TTC549 (cell line): ENCODE data around the gene RABGAP1L.
A peak's percentile ranks its signal among the peaks of the same experiment; 100 is the strongest.
"Not testable (repeated sequence)": the region's sequence is repeated elsewhere in the genome, so short reads cannot be mapped to it uniquely, and the experiment has no call there.

ENCODE experiments used
- FAIRE-seq: peaks from 2 replicates; lab custom pipeline; 2012; peaks lifted over from hg19 to GRCh38; lab: Jason Lieb, UNC

The RABGAP1L gene

DNA sequence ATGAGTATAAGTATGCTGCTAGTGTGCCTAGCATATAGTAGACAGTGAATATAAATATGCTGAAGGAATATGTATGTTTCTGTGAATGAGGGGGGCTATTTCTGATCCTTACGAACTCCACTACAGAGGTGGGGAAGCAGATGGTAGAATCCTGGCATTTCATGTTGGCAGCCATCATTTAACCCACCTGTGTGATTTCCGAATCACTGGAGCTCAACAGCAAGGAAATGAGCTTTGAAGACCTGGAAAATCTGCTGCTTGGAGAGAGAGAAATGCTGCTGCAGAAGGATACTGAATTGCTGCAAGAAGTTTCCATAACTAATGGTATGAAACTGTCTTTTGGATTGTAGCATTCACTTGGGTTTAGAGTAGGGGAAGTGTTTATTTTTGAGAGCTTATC is 83.5 kb downstream of the RABGAP1L start:
- FAIRE-seq, result no peak

DNA sequence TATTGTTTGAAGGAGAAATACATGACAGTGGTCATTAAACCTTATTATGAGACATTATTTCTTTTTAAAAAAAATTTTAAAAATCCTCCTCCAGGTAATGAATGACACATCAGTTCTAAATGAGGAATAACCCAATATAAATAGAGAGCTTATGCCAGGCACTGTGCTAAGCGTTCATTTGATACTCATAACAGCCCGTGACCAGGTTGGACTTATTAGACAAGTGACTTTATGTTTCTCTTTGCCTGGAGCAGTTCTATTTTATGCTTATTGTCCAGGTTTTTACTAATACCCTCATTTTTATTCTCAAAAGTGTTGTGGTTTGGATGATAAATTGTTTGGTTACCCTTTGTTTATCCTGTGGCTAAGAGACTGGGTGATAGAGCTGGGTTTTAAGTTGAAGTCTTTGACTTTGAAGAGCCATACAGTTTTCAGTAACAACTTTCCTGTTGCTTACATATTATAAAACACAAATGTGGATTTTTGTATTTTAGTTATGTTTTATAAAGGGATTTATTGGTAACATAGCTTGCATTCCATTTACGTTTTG is 84.2 kb downstream of the RABGAP1L start:
- FAIRE-seq, result no peak

DNA sequence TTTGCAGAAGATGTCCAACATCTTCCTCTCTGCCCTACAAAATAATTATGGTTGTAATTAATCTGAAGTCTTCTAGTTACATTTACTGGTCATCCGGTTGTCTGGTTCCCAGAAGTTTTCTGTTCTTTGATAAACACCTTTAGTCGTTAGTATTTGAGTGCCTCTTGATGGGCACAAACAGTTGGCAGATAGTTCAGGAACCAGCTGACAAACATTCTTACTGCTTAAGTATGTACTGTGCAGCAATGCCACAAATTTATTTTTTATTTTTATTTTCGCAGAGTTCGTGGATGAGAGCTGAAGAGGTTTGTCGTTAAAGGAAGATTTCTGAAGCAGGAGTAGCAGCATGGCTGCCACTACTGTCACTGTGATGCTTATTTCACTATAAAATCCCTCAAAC is 84.7 kb downstream of the RABGAP1L start:
- no peak for FAIRE-seq

DNA sequence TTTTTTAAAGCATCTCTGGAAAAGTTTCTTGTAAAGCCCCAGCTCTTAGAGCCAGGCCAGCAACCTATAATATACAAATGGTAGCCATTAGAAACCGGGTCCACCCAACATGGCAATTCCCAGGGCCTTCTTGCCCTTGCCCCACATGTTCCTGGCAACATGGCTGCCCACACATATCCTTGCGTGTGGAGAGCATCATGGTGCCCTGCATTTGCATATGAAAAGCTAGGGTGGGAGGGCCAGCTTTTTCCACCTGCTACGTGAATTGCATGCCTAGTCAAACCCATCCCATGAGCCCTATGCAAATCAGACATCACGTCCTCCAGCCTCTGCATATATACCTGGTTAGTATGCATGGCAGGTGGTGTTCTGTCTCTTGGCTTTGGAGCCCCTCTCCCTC is 88.2 kb downstream of the RABGAP1L start:
- FAIRE-seq, result no peak

DNA sequence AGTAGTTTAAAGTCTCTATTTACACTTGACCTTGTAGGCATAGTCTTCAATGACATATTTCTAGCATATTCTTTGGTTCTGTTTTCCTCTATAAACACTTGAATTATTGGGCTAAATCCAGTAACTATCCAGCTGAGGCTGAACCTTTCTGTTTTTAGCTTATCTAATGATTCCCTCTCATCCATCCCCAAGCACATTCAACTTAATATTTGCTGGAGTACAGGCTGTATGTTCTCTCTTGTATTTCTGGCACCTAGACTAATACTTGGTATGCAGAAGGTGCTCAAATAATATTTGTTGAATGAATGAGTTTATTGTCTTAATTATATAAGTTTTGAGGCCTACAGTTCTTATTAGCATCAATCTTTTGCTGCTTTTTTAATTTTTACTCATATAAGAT is 88.7 kb downstream of the RABGAP1L start:
- FAIRE-seq, result no peak

DNA sequence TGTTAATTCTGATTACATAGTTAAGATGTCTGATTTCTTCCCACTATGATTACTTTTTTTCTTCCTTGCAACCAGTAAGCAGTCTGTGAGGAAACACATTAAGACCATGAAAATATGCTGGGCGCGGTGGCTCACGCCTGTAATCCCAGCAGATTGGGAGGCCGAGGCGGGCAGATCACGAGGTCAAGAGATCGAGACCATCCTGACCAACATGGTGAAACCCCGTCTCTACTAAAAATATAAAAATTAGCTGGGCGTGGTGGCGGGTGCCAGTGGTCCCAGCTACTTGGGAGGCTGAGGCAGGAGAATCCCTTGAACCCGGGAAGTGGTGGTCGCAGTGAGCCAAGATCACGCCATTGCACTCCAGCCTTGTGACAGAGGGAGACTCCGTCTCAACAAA is 97.1 kb downstream of the RABGAP1L start:
- FAIRE-seq, result not testable (repeated sequence)

DNA sequence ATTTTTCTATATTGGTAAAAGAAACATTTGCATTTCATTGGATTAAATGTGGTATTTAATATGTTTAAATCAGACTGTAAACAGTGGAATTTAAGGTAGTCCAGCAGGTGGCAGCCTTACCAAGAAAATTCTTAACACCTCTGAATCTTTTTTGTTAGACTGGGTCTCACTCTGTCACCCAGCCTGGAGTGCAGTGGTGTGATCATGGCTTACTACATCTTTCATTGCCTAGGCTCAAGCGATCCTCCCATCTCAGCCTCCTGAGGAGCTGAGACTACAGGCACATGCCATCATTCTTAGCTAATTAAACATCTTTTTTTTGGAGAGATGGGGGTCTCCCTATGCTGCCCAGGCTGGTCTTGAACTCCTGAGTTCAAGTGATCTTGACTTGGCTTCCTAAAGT is 98.8 kb downstream of the RABGAP1L start:
- peak; percentile 97 for FAIRE-seq

DNA sequence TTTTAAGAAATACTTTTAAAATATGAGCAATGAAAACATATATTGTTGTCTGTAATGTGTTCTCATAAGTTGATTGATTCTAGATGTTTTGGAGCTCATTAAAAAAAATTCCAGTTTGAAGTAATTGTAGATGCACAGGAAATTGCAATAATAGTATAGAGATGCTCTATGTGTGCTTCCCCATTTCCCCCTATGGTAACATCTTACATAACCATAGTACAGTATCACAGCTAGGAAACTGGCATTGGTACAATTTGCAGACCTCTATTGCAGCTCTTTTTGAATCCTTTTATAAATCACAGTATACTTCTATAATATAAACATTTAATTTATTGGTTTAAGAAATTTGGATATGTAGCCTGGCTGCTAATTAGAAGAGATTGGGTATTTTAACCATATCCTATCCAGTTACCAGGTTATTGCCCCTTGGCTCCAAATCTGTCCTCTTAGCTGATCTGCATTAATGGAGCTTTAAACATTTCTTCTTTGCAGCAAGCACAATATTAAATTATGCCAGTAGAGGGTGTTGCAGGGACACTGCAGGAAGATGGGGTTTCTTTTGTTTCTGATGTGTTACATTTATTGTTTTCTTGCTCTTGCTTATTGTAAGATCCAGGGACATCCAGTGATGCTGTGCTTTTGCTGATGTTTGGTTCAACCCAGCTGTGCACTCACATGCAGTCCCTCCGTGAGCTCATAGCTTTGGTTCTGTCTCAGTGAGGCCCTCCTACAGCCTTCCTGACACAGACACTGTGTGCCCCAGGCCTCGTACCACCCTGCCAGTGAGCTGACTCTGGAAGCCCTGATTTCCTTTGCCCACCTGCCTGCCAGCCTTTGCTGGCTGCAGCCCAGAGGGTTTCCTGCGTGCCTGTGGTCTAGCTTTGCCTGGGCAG is 103.3 kb downstream of the RABGAP1L start:
- peak; percentile 95 for FAIRE-seq

DNA sequence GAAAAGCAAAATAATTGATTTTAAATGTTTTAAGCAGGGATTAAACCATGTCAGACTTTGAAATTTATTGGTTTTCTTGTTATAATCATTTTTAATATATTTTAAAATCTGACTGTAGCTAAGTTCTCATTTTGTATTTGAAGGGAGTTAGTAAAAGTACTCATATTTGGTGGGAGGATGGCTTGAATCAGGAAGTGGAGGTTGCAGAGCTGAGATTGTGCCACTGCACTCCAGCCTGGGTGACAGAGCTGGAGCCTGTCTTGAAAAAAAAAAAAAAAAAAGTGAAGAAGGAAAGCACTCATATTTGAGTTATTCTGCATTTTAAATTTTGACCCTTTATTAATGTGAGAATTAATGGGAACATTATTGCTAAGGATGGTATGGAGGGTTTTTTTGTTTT is 106.0 kb downstream of the RABGAP1L start:
- FAIRE-seq, result peak; percentile 49

DNA sequence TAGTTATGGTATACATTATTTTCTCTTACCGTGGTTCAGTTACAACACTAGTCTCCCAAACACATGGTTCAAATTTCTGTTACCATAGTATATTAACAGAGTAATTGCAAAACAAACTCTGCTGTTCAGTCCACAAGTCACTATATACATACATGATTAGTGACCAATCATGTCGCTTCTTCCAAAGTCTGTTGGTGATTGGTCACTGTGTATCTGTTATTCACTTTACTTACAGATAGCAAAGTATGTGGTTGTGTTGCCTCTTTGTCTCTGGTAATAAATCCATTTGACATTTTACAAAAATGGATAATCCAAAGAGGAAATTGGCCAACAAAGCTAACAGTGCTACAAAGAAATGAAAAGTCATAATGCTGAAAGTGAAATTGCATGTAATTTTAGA is 107.2 kb downstream of the RABGAP1L start:
- no peak for FAIRE-seq

DNA sequence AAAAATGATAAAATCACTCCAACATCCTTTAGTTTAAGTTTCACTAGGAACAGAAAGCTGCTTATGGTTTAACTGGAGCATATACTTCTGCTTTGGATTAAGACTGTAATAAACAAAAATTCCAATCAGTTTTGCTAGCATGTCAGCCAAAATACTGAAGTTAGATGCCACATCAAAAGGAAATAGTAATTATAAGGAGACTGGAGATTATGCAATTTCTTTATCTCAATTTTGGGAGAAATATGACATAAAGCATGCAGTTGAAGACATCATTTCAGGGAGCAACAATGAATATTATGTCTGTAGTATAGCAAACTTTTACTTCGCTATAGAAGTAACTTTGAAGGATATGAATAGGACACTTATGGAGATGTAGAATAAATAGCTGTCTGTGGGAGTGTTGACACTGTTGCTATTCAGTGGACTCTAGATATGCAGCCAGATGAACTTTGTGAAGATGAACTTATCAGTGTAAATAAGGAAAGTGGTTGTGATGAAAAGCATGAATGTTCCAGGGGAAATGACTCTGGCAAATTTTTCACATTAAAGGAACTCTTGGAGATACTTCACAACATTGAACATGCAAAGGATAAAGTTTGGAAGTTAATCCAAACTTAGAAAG is 107.8 kb downstream of the RABGAP1L start:
- no peak for FAIRE-seq

DNA sequence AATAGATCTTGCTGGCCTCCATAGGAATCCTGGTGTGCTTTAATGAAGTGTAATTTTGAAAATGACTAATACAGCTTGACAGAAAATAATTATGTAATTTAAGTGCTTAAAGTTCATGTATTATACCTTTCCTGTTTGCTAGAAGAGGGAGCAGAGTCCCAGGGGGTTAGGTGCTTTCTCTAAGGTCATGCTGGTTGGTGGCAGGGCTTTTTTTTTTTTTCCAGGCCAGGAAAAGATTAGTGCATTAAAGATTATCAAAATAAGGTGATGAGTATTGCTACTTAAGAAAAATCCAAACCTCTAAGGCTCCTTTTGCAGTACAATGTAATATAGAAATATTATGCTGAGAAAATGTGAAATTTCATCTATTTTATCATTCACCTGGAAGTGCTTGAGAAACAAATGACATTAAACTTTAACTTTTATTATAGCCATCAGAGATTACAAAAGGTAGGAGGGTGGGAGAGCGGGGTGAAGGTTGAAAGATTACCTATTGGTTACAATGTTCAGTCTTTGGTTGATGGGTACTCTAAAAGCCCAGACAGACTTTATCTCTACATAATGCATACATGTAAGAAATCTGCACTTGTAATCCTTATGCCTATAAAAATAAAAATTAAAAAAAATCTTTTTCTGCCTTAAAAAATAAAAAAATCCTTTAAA is 110.8 kb downstream of the RABGAP1L start:
- FAIRE-seq, result no peak

DNA sequence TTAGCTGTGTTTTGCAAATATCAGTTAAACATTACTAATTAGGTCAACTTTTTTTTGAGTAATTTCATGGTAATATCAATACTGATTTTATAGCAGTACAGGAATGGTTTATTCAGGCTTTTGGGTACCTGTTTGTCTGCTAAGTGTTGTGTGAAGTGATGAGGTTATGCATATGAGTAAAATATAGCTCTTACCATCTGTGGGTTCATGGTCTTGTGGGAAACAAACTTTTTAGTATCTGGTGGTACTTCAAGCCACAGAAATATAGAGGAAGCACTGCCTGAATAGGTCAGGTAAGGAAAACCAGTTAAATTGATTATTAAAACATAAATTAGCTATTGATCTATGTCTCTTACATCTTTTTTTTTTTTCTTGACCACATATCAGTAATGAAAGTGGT is 113.9 kb downstream of the RABGAP1L start:
- FAIRE-seq, result no peak

DNA sequence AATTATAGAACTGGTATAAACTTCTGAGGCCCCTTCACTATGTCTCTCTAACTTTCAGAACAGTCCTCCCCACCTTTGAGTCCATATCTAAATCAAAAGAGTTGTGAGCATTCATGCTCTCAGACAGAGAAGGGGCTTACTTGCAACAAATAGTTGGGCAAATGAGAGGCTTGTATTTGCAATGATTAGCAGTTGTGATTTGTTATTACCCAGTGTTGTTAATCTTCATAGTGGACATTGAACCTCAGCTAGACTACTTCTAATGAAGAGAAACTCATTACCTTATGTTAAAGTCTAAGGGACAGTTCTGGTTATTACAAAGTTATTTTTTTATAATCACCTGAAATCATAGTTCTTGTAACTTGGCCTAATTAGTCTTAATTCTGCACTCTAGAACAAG is 114.5 kb downstream of the RABGAP1L start:
- FAIRE-seq, result no peak

DNA sequence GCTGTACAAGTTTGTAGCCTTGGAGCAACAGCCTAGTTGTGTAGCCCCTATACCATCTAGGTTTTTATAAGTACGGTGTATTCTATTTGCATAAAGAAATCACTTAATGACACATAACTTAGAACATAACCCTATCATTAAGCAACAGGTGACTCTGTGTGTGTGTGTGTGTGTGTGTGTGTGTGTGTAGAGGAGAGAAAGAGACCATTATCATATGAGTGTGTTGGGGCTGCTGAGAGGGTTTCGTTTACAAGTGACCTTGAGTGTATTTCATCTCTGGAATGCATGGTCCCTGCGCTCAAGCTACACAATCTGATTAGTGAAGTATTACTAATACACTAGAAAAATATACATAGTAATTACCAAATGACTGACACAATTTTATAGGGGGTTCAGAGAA is 115.1 kb downstream of the RABGAP1L start:
- FAIRE-seq, result no peak

DNA sequence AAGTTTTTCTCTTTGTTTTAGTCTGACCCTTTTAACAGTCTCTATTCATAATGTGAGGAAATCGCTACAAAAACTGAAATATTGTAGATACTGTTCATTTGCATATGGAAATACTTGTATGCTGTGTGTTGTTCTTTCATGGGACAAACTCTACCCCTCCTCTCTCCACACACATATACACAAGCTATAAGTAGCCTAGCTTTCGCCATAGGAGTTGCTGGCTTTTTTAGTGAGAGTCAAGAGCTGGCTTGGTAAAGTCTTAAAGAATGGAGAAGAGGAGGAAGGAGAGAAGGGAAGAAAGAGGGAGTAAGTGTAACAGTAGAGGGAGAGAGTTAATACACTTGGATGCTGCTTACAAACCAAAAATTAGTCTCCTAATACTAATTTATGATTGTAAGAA is 115.6 kb downstream of the RABGAP1L start:
- no peak for FAIRE-seq

DNA sequence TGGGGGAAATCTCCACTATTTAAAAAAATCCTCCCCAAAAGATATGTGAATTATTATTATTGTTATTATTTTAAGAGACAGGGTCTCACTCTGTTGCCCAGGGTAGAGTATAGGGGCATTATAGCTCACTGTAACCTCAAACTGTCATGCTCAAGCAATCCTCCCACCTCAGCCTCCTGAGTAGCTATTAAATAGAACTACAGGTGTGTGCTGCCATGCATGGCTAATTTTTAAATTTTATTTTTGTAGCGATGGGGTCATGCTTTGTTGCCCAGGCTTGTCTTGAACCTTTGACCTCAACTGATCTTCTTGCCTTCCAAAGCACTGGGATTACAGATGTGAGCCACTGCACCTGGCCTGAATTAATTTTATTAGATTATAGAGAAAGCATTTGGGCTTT is 116.8 kb downstream of the RABGAP1L start:
- no peak for FAIRE-seq

DNA sequence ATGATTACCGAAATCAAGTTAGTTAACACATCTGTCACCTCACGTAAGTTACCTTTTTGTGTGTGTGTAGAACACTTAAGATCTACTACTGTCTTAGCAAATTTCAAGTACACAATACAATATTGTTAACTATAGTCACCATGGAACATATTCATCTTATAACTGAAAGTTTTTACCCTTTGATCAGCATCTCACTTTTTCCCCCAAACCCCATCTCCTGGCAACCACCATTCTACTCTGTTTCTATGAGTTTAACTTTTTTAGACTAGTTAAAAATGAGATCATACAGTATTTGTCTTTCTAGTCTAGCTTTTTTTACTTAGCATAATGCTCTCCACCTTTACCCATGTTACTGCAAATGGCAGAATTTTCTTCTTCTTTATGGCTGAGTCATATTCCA is 124.7 kb downstream of the RABGAP1L start:
- no peak for FAIRE-seq

DNA sequence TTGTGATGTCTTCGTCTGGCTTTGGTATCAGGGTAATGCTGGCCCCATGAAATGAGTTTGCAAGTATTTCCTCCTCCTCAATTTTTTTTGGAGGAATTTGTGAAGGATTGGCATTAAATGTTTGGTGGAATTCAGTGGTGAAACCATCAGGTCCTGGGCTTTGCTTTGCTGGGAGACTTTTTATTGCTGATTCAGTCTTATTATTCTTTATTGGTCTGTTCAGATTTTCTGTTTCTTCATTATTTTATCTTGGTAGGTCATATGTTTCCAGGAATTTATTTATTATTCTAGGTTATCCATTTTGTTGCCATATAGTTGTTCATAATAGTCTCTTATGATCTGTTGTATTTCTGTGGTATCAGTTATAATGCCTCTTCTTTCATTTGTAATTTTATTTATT is 126.7 kb downstream of the RABGAP1L start:
- no peak for FAIRE-seq

DNA sequence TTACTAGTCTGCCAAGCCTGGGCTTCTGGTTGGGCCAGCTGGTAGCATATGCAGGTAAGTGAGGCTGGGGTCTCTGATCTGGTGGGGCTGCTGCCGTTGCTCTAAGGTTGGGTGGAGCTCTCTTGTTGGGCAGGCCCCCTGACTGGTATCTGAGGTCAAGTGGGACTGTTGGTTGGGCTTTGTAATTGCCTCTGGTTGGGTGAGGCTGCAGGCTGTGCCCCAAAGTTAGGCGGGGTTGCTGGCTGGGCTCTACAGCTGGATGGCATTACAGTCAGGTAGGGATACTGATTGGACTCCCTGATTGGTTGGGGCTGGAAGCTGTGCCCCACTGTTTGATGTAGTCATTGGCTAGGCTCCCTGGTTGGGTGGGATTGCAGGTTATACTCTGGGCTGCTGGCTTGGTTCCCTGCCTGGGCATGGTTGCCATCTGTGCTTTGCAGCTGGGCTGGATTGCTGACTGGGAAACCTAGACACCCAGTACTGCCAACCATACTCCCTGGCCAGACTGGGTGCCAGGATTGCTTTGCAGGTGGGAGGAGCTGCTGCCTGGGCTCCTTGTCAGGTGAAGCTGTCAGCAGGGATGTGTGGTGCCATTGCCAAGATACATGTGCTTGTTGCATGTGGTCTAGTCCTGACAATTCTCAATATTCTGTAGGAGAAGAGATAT is 130.5 kb downstream of the RABGAP1L start:
- FAIRE-seq, result no peak

DNA sequence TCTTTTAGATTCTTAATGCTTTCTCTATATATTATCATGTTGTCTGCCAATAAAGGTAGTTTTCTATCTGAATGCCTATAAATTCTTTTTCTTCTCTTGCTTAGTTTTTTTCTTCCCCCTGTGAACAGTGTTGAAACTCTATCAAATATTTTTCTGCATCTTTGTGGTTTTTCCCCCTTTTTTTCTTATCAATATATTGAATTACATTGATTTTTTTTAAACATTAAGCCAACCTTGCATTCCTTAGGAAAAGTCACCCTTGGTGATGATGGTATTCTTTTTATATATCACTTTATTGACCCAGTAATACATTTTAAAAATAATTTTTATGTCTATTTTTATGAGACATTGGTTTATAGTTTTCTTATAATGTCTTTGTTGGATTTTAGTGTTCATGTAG is 131.7 kb downstream of the RABGAP1L start:
- peak; percentile 86 for FAIRE-seq

DNA sequence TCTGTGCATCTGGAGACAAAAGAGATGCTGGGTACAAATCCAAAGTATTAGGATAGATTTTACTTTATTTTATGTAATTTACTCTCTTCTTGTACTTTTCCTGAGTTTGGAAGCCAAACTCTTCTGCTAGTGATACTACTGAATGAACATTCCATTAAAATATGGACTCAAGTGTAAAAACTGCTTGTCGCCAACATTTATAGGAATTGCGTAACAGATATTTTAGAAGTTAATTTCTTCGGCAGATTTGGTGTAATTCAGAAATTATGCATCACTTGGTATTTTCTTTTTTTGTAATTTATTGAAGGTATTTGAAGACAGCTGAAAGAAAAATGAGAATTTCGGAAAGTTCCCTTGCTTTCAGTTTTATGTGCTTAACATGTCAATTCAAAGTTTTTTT is 137.0 kb downstream of the RABGAP1L start:
- no peak for FAIRE-seq

DNA sequence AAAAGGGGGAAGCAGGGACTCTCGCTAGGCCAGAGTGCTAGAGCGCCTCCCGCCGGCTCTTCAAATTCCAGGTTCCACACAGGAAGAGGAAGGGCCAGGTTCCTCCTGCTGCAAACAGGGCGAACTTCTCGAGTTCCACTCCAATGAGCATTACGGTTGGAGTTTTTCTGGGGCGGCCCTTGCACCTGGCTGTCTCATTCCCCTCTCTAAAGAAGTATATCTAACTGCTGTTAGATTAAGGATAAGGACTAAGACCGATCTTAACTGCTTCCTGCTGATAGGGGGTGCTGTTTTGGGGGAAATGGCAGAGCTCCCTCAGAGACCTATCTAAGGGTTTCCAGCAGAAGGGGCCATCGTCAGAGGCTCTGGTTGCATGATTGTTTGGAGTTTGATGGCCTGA is 138.0 kb downstream of the RABGAP1L start:
- FAIRE-seq, result no peak
